HT1080 (cell line): Measurements from ENCODE around the gene FRMPD4. TPM values are rescaled to one million over a fixed set of nuclear protein-coding genes. Genes with fewer than 3 reads are reported as not detected.
A peak's percentile ranks its signal among the peaks of the same experiment; 100 is the strongest.
"Not testable (repeated sequence)": the region's sequence is repeated elsewhere in the genome, so short reads cannot be mapped to it uniquely, and the experiment has no call there.

Experiments
- DNase-seq: peaks from one replicate; pipeline ENCODE4 v3.0.0-alpha.2; 2015; ENCODE audit warnings: low read depth
- total RNA-seq: library from RNA; depleted of rRNA; stranded (reverse); fragments of >200 nt; shearing (Covaris generic); gene quantifications from 2 replicates; pipeline ENCODE4 v1.2.3, GENCODE V29; 2014

The FRMPD4 gene
- total RNA-seq, 1 experiment from 2014 or later: 0.19 TPM

DNA sequence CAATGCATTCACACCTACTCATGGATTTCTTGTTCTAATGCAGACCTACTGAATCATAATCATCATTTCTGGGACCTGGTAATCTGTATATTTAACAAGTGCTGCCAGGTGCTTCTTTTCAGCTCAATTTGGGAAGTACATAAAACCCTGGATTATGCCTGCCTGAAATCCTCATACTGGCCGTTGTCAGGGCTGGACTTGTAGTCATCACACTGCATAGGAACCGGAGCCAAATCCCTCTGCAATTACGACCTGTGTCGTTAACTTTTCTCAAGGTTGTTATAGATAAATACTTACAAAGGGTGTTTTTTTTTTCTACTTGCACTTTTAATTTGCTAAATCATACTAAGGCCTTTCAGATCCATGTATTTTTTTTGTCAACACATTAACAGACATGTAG, 358.1 kb downstream of the FRMPD4 start:
- no peak for DNase-seq

- DNase-seq: no peak
Observed at GRCh38 chrX:12497832-12498591, 359.7 kb downstream of the FRMPD4 start.

GRCh38 chrX:12505127-12505526, 366.9 kb downstream of the FRMPD4 start:
- DNase-seq: no peak

DNA sequence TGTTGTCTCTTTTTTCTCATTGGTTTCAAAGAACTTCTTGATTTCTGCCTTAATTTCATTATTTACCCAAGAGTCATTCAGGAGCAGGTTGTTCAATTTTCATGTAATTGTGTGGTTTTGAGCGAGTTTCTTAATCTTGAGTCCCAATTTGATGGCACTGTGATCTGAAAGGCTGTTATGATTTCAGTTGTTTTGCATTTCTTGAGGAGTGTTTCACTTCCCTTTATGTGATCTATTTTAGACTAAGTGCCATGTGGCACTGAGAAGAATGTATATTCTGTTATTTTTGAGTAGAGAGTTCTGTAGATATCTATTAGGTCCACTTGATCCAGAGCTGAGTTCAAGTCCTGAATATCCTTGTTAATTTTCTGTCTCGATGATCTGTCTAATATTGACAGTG, 377.1 kb downstream of the FRMPD4 start:
- DNase-seq: not testable (repeated sequence)

GRCh38 chrX:12526306-12526705, 388.0 kb downstream of the FRMPD4 start:
- no peak for DNase-seq

- DNase-seq: not testable (repeated sequence)
Observed at GRCh38 chrX:12538096-12538495, 399.8 kb downstream of the FRMPD4 start.

DNA sequence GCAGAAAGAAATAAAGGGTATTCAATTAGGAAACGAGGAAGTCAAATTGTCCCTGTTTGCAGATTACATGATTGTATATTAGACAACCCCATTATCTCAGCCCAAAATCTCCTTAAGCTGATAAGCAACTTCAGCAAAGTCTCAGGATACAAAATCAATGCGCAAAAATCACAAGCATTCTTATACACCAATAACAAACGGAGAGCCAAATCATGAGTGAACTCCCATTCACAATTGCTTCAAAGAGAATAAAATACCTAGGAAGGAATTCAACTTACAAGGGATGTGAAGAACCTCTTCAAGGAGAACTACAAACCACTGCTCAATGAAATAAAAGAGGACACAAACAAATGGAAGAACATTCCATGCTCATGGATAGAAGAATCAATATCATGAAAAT, 404.0 kb downstream of the FRMPD4 start:
- not testable (repeated sequence) for DNase-seq

GRCh38 chrX:12548341-12548740, 410.1 kb downstream of the FRMPD4 start:
- DNase-seq: no peak

- DNase-seq: no peak
Observed at GRCh38 chrX:12548746-12549145, 410.5 kb downstream of the FRMPD4 start.

DNA sequence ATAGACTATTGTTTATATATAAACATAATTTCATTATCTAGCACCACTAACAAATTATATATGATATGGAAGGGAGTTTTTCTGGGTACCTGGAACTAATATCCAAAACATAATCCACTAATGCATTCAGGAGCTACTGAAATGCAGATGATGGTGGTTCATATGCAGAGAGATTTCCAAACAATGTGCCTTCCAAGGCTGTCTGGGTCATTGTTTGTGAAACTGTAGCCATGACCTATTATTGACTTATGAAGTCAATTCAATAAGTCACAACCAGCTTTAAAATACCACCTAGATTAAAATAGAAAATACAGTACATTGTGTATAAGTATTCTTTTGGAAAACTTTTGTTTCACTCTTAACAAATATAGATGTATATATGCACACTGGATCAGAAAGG, 415.9 kb downstream of the FRMPD4 start:
- DNase-seq: no peak

DNA sequence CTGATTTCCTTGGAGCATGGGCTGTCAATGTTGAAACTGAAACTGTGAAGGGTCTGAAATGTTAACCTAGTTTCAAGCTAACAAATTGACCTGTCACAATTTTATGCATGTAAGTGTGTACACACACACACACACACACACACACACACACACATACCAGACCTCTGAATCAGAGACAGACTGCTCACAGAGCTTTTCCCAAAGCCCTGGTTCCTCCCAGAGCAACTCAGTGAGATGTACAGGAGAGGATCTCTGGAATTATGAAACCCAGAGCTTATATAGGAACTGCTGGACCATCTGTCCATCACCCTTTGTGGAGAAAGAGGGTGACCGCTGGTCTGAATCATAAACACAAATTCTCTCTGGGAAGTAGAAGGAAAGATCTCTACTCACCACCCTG, 424.8 kb downstream of the FRMPD4 start:
- DNase-seq: peak; percentile 39

- DNase-seq: no peak
Observed at GRCh38 chrX:12564221-12564620, 425.9 kb downstream of the FRMPD4 start.

GRCh38 chrX:12567857-12568256, 429.6 kb downstream of the FRMPD4 start:
- DNase-seq: no peak

DNA sequence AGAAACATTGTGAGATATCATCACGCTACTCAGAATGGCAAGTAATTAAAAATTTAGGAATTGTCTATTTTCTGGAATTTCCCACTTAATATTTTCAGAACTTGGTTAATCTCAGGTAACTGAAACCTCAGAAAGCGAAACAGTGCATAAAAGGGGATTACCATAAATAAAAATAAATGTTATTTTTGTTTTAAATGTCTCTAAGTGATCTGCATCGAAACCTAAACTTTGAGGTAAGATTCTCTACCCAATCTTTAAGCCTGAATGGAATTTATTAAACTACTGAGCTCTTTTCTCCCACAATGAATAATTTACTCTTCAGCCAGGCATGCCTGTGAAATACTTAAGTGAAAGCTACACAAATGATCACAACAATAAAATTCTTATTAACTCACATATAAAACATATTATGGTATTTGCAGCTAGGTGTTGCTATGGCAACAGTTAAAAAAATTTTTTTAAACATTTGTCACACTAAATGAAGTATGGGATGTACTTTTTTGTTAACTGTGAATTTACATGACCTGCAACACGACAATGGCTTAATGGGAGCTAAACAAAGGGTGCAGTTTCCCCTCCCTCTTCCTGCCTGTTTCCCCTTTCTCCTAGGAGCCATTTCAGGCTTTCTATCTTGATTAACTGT, 432.7 kb downstream of the FRMPD4 start:
- no peak for DNase-seq

DNA sequence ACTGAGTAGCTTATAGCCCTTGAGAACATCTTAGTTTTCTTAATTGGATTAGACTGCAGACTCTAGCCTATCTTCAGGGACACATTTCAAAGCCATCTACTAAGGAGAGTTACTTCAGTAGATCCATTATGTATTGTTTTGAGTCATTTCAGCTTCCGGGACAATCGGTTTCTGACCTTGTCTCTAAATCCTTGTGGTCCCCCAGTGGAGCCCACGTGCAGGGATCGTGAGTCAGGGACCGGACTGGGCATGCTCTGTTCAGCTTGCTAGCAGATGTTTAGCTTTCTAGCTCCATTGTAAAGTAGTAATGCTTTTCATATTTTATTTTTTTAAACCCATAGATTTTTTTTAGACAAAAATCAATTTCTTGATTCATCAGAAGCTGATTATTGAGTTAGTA, 441.0 kb downstream of the FRMPD4 start:
- DNase-seq: peak; percentile 53

DNA sequence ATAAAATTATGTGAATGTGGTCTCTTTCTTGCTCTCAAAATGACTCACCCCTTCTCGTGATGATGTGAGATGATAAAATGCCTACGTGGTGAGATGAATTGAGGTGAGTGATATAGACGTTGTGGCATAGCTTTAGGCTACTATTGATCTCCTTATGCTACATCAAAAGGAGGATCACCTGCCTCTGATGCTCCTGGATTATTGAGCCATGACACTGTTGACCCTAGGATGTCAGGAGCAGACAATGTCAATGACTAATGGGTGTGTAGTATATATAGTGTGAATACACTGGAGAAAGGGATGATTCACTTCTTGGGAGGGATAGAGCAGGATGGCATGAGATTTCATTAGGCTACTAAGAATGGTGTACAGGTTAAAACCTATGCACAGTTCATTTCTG, 442.3 kb downstream of the FRMPD4 start:
- DNase-seq: peak; percentile 70

- DNase-seq: no peak
Observed at GRCh38 chrX:12581546-12581945, 443.3 kb downstream of the FRMPD4 start.

GRCh38 chrX:12582649-12583048, 444.4 kb downstream of the FRMPD4 start:
- DNase-seq: no peak

- DNase-seq: no peak
Observed at GRCh38 chrX:12583543-12583942, 445.3 kb downstream of the FRMPD4 start.

GRCh38 chrX:12595720-12596119, 457.4 kb downstream of the FRMPD4 start:
- DNase-seq: no peak

GRCh38 chrX:12610079-12610478, 471.8 kb downstream of the FRMPD4 start:
- DNase-seq: peak; percentile 91

GRCh38 chrX:12611471-12611870, 473.2 kb downstream of the FRMPD4 start:
- no peak for DNase-seq

DNA sequence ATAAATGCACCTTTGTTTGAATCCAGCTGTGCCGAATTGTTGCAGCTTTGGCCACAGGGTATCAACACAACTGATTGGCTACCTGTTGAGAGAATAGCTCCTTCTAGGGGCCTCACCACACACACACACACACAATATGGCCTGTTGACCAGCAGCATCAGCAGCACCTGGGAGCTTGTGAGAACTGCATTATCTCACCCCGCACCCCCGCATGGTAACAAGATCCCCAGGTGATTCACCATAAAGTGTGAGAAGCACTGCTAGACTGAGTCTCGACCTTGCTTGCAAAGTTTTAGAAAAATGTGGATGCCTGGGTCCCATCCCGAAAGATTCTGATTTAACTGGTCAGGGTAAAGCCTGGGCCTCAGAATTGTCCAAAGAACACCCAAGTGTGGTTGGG, 476.0 kb downstream of the FRMPD4 start:
- no peak for DNase-seq
